ENCODE measurements around the gene FBP1.

FBP1 gene

GRCh38 chr9:94643176-94643575, 3.9 kb upstream of the FBP1 start:
- Mint-ChIP-seq H3K9me3 (no peaks in the 10 kb centered on the region), H3K4me1 (ENCODE audit: low read depth) (peaks cover 17% of the 10 kb centered on the region), H3K27ac (no peak overlapping the region), H3K27me3 (peaks cover 7% of the 10 kb centered on the region), H3K36me3 (ENCODE audit: low read depth) (no peaks in the 10 kb centered on the region), H3K4me3 (no peak overlapping the region)

- Mint-ChIP-seq H3K4me1 (ENCODE audit: low read depth) (peaks cover 17% of the 10 kb centered on the region), H3K27ac (no peak overlapping the region), H3K36me3 (ENCODE audit: low read depth) (no peaks in the 10 kb centered on the region), H3K4me3 (no peak overlapping the region), H3K27me3 (peaks cover 9% of the 10 kb centered on the region), H3K9me3 (no peaks in the 10 kb centered on the region)
Measured at GRCh38 chr9:94642501-94642900, 3.2 kb upstream of the FBP1 start.

GRCh38 chr9:94639999-94640376, 670 bp upstream of the FBP1 start:
- peak overlapping the region; percentile 57 for H3K27ac Mint-ChIP-seq

GRCh38 chr9:94638335-94639060, 820 bp downstream of the FBP1 start:
- Mint-ChIP-seq H3K36me3 (ENCODE audit: low read depth) (no peaks in the 10 kb centered on the region), H3K4me1 (ENCODE audit: low read depth) (peaks cover 17% of the 10 kb centered on the region), H3K27me3 (peaks cover 10% of the 10 kb centered on the region), H3K27ac (peak overlapping the region; percentile 76), H3K4me3 (peak overlapping the region; percentile 85), H3K9me3 (no peaks in the 10 kb centered on the region)

More at GRCh38 chr9:94639999-94640376, 670 bp upstream of the FBP1 start:
- H3K27me3 Mint-ChIP-seq = peaks cover 9% of the 10 kb centered on the region
- H3K4me3 Mint-ChIP-seq = peak overlapping the region; percentile 85
- H3K9me3 Mint-ChIP-seq = no peaks in the 10 kb centered on the region
- H3K36me3 Mint-ChIP-seq (ENCODE audit: low read depth) = no peaks in the 10 kb centered on the region
- H3K4me1 Mint-ChIP-seq (ENCODE audit: low read depth) = peaks cover 17% of the 10 kb centered on the region

GRCh38 chr9:94632737-94633136, 6.6 kb downstream of the FBP1 start:
- Mint-ChIP-seq H3K4me3 (no peak overlapping the region), H3K27ac (no peak overlapping the region), H3K36me3 (ENCODE audit: low read depth) (no peaks in the 10 kb centered on the region), H3K27me3 (peaks cover 7% of the 10 kb centered on the region), H3K9me3 (no peaks in the 10 kb centered on the region), H3K4me1 (ENCODE audit: low read depth) (no peaks in the 10 kb centered on the region)

GRCh38 chr9:94631599-94631998, 7.7 kb downstream of the FBP1 start:
- Mint-ChIP-seq H3K27ac (no peak overlapping the region), H3K4me3 (no peak overlapping the region), H3K36me3 (ENCODE audit: low read depth) (no peaks in the 10 kb centered on the region), H3K4me1 (ENCODE audit: low read depth) (no peaks in the 10 kb centered on the region), H3K27me3 (peaks cover 7% of the 10 kb centered on the region), H3K9me3 (no peaks in the 10 kb centered on the region)

- no peak overlapping the region for H3K27ac Mint-ChIP-seq
- no peaks in the 10 kb centered on the region for H3K36me3 Mint-ChIP-seq (ENCODE audit: low read depth)
- no peak overlapping the region for H3K4me3 Mint-ChIP-seq
- no peaks in the 10 kb centered on the region for H3K4me1 Mint-ChIP-seq (ENCODE audit: low read depth)
- no peaks in the 10 kb centered on the region for H3K9me3 Mint-ChIP-seq
- H3K27me3 Mint-ChIP-seq = peaks cover 7% of the 10 kb centered on the region
Measured at GRCh38 chr9:94630833-94631232, 8.5 kb downstream of the FBP1 start.

- no peak overlapping the region for H3K4me3 Mint-ChIP-seq
- H3K9me3 Mint-ChIP-seq = no peaks in the 10 kb centered on the region
- H3K4me1 Mint-ChIP-seq (ENCODE audit: low read depth) = no peaks in the 10 kb centered on the region
- H3K36me3 Mint-ChIP-seq (ENCODE audit: low read depth) = no peaks in the 10 kb centered on the region
- no peak overlapping the region for H3K27ac Mint-ChIP-seq
- peaks cover 7% of the 10 kb centered on the region for H3K27me3 Mint-ChIP-seq
Measured at GRCh38 chr9:94630281-94630680, 9.0 kb downstream of the FBP1 start.

GRCh38 chr9:94627287-94627686, 12.0 kb downstream of the FBP1 start:
- no peaks in the 10 kb centered on the region for H3K36me3 Mint-ChIP-seq (ENCODE audit: low read depth)
- no peaks in the 10 kb centered on the region for H3K9me3 Mint-ChIP-seq
- peaks cover under 1% of the 10 kb centered on the region for H3K4me1 Mint-ChIP-seq (ENCODE audit: low read depth)
- H3K27me3 Mint-ChIP-seq = no peaks in the 10 kb centered on the region
- no peak overlapping the region for H3K27ac Mint-ChIP-seq
- no peak overlapping the region for H3K4me3 Mint-ChIP-seq

- Mint-ChIP-seq H3K4me1 (ENCODE audit: low read depth) (peaks cover 6% of the 10 kb centered on the region), H3K9me3 (no peaks in the 10 kb centered on the region), H3K27me3 (no peaks in the 10 kb centered on the region), H3K36me3 (ENCODE audit: low read depth) (no peaks in the 10 kb centered on the region), H3K4me3 (no peak overlapping the region), H3K27ac (no peak overlapping the region)
Measured at GRCh38 chr9:94625835-94626234, 13.5 kb downstream of the FBP1 start.

- Mint-ChIP-seq H3K4me3 (no peak overlapping the region), H3K4me1 (ENCODE audit: low read depth) (peaks cover 6% of the 10 kb centered on the region), H3K27ac (no peak overlapping the region), H3K9me3 (no peaks in the 10 kb centered on the region), H3K27me3 (no peaks in the 10 kb centered on the region), H3K36me3 (ENCODE audit: low read depth) (no peaks in the 10 kb centered on the region)
Measured at GRCh38 chr9:94624629-94625028, 14.7 kb downstream of the FBP1 start.

- Mint-ChIP-seq H3K27ac (no peak overlapping the region), H3K4me1 (ENCODE audit: low read depth) (peaks cover 6% of the 10 kb centered on the region), H3K36me3 (ENCODE audit: low read depth) (no peaks in the 10 kb centered on the region), H3K27me3 (peaks cover 3% of the 10 kb centered on the region), H3K9me3 (no peaks in the 10 kb centered on the region), H3K4me3 (no peak overlapping the region)
Measured at GRCh38 chr9:94623253-94623652, 16.1 kb downstream of the FBP1 start.

- Mint-ChIP-seq H3K27ac (no peak overlapping the region), H3K4me1 (ENCODE audit: low read depth) (peaks cover 6% of the 10 kb centered on the region), H3K4me3 (no peak overlapping the region), H3K9me3 (no peaks in the 10 kb centered on the region), H3K27me3 (peaks cover 7% of the 10 kb centered on the region), H3K36me3 (ENCODE audit: low read depth) (no peaks in the 10 kb centered on the region)
Measured at GRCh38 chr9:94622087-94622800, 17.1 kb downstream of the FBP1 start.

- Mint-ChIP-seq H3K27me3 (peaks cover 11% of the 10 kb centered on the region), H3K9me3 (no peaks in the 10 kb centered on the region), H3K27ac (no peak overlapping the region), H3K4me1 (ENCODE audit: low read depth) (peaks cover 6% of the 10 kb centered on the region), H3K36me3 (ENCODE audit: low read depth) (no peaks in the 10 kb centered on the region), H3K4me3 (no peak overlapping the region)
Measured at GRCh38 chr9:94619026-94619425, 20.3 kb downstream of the FBP1 start.

- Mint-ChIP-seq H3K9me3 (no peaks in the 10 kb centered on the region), H3K27ac (no peak overlapping the region), H3K4me3 (no peak overlapping the region), H3K4me1 (ENCODE audit: low read depth) (peaks cover 14% of the 10 kb centered on the region), H3K27me3 (peaks cover 26% of the 10 kb centered on the region), H3K36me3 (ENCODE audit: low read depth) (no peaks in the 10 kb centered on the region)
Measured at GRCh38 chr9:94613003-94613402, 26.3 kb downstream of the FBP1 start.
